ENCODE results near the gene CADPS. TPM values are rescaled to one million over a fixed set of nuclear protein-coding genes. Genes with fewer than 3 reads are reported as not detected.

CADPS gene
- polyA plus RNA-seq, 1 experiment = 0.12 TPM

- ChIA-PET CTCF (no interaction called here), POLR2A (no interaction called here)
- no peak for DNase-seq (ENCODE audit: low read depth, low spot score)
- Histone ChIP-seq H3K27ac (ENCODE audit: low read depth, low read length) (no peak overlapping the region), H3K4me3 (ENCODE audit: low read depth, low read length) (no peak overlapping the region), H3K9me3 (ENCODE audit: control insufficient read depth, insufficient read depth, low read length) (no peaks in the 10 kb centered on the region), H3K27me3 (ENCODE audit: control insufficient read depth, insufficient read depth, low read length) (no peaks in the 10 kb centered on the region)
- no peak for TF ChIP-seq CTCF (IDR thresholded peaks at IDR 0.05; ENCODE audit: low read depth, low read length)
Measured at GRCh38 chr3:62761311-62761710, 113.9 kb downstream of the CADPS start.

GRCh38 chr3:62758296-62759066 lies 116.7 kb downstream of the CADPS start:
- ChIA-PET CTCF (no interaction called here), POLR2A (no interaction called here)
- no peaks in the 10 kb centered on the region; the same call in 1 of the 2 replicates for H3K9me3 ChIP-seq (ENCODE audit: control insufficient read depth, insufficient read depth, low read length)
- no peaks in the 10 kb centered on the region for H3K27me3 ChIP-seq (ENCODE audit: control insufficient read depth, insufficient read depth, low read length)
- no peak overlapping the region for H3K27ac ChIP-seq (ENCODE audit: low read depth, low read length)
- no peak for TF ChIP-seq CTCF (IDR thresholded peaks at IDR 0.05; ENCODE audit: low read depth, low read length)
- no peak for DNase-seq (ENCODE audit: low read depth, low spot score)
- no peak overlapping the region for H3K4me3 ChIP-seq (ENCODE audit: low read depth, low read length)

GRCh38 chr3:62757045-62757444 lies 118.2 kb downstream of the CADPS start:
- H3K9me3 ChIP-seq (ENCODE audit: control insufficient read depth, insufficient read depth, low read length) = no peaks in the 10 kb centered on the region; the same call in 1 of the 2 replicates
- ChIA-PET POLR2A (no interaction called here), CTCF (no interaction called here)
- no peak for TF ChIP-seq CTCF (IDR thresholded peaks at IDR 0.05; ENCODE audit: low read depth, low read length)
- no peak overlapping the region for H3K4me3 ChIP-seq (ENCODE audit: low read depth, low read length)
- DNase-seq (ENCODE audit: low read depth, low spot score) = no peak
- H3K27ac ChIP-seq (ENCODE audit: low read depth, low read length) = no peak overlapping the region
- H3K27me3 ChIP-seq (ENCODE audit: control insufficient read depth, insufficient read depth, low read length) = no peaks in the 10 kb centered on the region

- Histone ChIP-seq H3K27ac (ENCODE audit: low read depth, low read length) (no peak overlapping the region), H3K4me3 (ENCODE audit: low read depth, low read length) (no peak overlapping the region), H3K9me3 (ENCODE audit: control insufficient read depth, insufficient read depth, low read length) (no peaks in the 10 kb centered on the region; the same call in 1 of the 2 replicates), H3K27me3 (ENCODE audit: control insufficient read depth, insufficient read depth, low read length) (no peaks in the 10 kb centered on the region)
- POLR2A ChIA-PET = no interaction called here
- TF ChIP-seq CTCF (IDR thresholded peaks at IDR 0.05; ENCODE audit: low read depth, low read length) = no peak
- DNase-seq (ENCODE audit: low read depth, low spot score) = no peak
- CTCF ChIA-PET = interaction anchor here (0.6 kb wide), 1 partner anchor 1865 kb away, joined by 9 read pairs; no protein-coding TSS in a partner anchor
Measured at GRCh38 chr3:62755285-62755684, 119.9 kb downstream of the CADPS start.

- H3K27me3 ChIP-seq (ENCODE audit: control insufficient read depth, insufficient read depth, low read length) = no peaks in the 10 kb centered on the region
- H3K9me3 ChIP-seq (ENCODE audit: control insufficient read depth, insufficient read depth, low read length) = no peaks in the 10 kb centered on the region; the same call in 1 of the 2 replicates
- no peak overlapping the region for H3K4me3 ChIP-seq (ENCODE audit: low read depth, low read length)
- TF ChIP-seq CTCF (IDR thresholded peaks at IDR 0.05; ENCODE audit: low read depth, low read length) = no peak
- H3K27ac ChIP-seq (ENCODE audit: low read depth, low read length) = no peak overlapping the region
- ChIA-PET POLR2A (no interaction called here), CTCF (no interaction called here)
- no peak for DNase-seq (ENCODE audit: low read depth, low spot score)
Measured at GRCh38 chr3:62749657-62750056, 125.6 kb downstream of the CADPS start.
